NB4 (cell line): ENCODE results near the gene ABLIM1.

Experiments used
- MYC ChIP-seq: IDR thresholded peaks from 2 replicates; pipeline ENCODE4 v1.6.1; 2011; ENCODE audit warnings: low read depth, low read length
- POLR2A ChIP-seq: IDR thresholded peaks from 2 replicates; pipeline ENCODE4 v1.6.1; 2011; ENCODE audit warnings: mild to moderate bottlenecking; ENCODE audit not compliant: insufficient read length; ENCODE audit errors: extremely low read depth
- TF ChIP-seq, protein P1 (sequence below): IDR thresholded peaks from one replicate; pipeline ENCODE4 v1.5.1; 2012; ENCODE audit warnings: low read depth, low read length
- TF ChIP-seq, protein P2 (sequence below): IDR thresholded peaks from 2 replicates; pipeline ENCODE4 v1.6.1; 2011; ENCODE audit warnings: low read depth, low read length

- TF ChIP-seq, protein P1, sequence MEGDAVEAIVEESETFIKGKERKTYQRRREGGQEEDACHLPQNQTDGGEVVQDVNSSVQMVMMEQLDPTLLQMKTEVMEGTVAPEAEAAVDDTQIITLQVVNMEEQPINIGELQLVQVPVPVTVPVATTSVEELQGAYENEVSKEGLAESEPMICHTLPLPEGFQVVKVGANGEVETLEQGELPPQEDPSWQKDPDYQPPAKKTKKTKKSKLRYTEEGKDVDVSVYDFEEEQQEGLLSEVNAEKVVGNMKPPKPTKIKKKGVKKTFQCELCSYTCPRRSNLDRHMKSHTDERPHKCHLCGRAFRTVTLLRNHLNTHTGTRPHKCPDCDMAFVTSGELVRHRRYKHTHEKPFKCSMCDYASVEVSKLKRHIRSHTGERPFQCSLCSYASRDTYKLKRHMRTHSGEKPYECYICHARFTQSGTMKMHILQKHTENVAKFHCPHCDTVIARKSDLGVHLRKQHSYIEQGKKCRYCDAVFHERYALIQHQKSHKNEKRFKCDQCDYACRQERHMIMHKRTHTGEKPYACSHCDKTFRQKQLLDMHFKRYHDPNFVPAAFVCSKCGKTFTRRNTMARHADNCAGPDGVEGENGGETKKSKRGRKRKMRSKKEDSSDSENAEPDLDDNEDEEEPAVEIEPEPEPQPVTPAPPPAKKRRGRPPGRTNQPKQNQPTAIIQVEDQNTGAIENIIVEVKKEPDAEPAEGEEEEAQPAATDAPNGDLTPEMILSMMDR, result no peak
- TF ChIP-seq, protein P2, sequence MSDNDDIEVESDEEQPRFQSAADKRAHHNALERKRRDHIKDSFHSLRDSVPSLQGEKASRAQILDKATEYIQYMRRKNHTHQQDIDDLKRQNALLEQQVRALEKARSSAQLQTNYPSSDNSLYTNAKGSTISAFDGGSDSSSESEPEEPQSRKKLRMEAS, result no peak
- no peak for TF ChIP-seq POLR2A
- no peak for TF ChIP-seq MYC
Measured at GRCh38 chr10:114553436-114553835, 104.6 kb downstream of the ABLIM1 start.
